BJ (cell line): ENCODE measurements around the gene DTWD1. TPM values are rescaled to one million over a fixed set of nuclear protein-coding genes. Genes with fewer than 3 reads are reported as not detected.
"Not testable (repeated sequence)": the region's sequence is repeated elsewhere in the genome, so short reads cannot be mapped to it uniquely, and the experiment has no call there.

Source experiments
- CTCF ChIA-PET: fragments of 350-600 bp; formaldehyde crosslinking; extraction: SDS; loops from one replicate; lab custom pipeline; 2021; ENCODE audit warnings: antibody characterized with exemption, inconsistent platforms; lab: Yijun Ruan, JAX
- POLR2A ChIA-PET: fragments of 300-600 bp; sonication (Branson Sonifier 250); formaldehyde crosslinking; extraction: SDS; loops from one replicate; lab custom pipeline; 2021; ENCODE audit warnings: antibody characterized with exemption; lab: Charles Lee
- DNase-seq: peaks from one replicate; pipeline ENCODE4 v3.0.0-alpha.2; 2011; ENCODE audit warnings: low read depth
- H3K27me3 ChIP-seq: 2 replicates; pipeline ENCODE4 v1.6.0; 2011; ENCODE audit warnings: low read length; ENCODE audit not compliant: control insufficient read depth, insufficient read depth
- H3K36me3 ChIP-seq: 2 replicates; pipeline ENCODE4 v1.5.1; 2011; ENCODE audit warnings: low read length; ENCODE audit not compliant: control insufficient read depth, insufficient read depth
- H3K4me3 ChIP-seq: 2 replicates; pipeline ENCODE4 v1.5.1; 2011; ENCODE audit warnings: low read depth, mild to moderate bottlenecking, control low read depth, low read length
- CTCF ChIP-seq: IDR thresholded peaks from 2 replicates; pipeline ENCODE4 v1.5.1; 2011; ENCODE audit warnings: low read depth, mild to moderate bottlenecking, control low read depth, inconsistent platforms, low read length, moderate library complexity; ENCODE audit not compliant: insufficient read depth
- polyA plus RNA-seq: library from polyadenylated mRNA; depleted of rRNA; stranded (reverse); fragments of >200 nt; gene quantifications from 2 replicates; pipeline ENCODE4 v1.2.3, GENCODE V29; 2011

Gene DTWD1
- polyA plus RNA-seq, 1 experiment: 30.6 TPM

- Histone ChIP-seq H3K4me3 (no peak overlapping the region), H3K36me3 (no peaks in the 10 kb centered on the region), H3K27me3 (no peaks in the 10 kb centered on the region)
- ChIA-PET CTCF (no interaction called here), POLR2A (no interaction called here)
- TF ChIP-seq CTCF: no peak
- no peak for DNase-seq
These were observed 32.1 kb downstream of the DTWD1 start for GRCh38 chr15:49652922-49653321.

- no peak for TF ChIP-seq CTCF
- ChIA-PET POLR2A (no interaction called here), CTCF (no interaction called here)
- no peak for DNase-seq
- no peaks in the 10 kb centered on the region for H3K27me3 ChIP-seq
- no peaks in the 10 kb centered on the region for H3K36me3 ChIP-seq
- no peak overlapping the region for H3K4me3 ChIP-seq
These were observed 35.9 kb downstream of the DTWD1 start for GRCh38 chr15:49656734-49657133.

- no peaks in the 10 kb centered on the region for H3K27me3 ChIP-seq
- TF ChIP-seq CTCF: no peak
- no peak overlapping the region for H3K4me3 ChIP-seq
- DNase-seq: no peak
- no peaks in the 10 kb centered on the region; the same call in 1 of the 2 replicates for H3K36me3 ChIP-seq
- ChIA-PET POLR2A (no interaction called here), CTCF (interaction anchor here (1.0 kb wide), 1 partner anchor 10 kb away, joined by 3 read pairs; no protein-coding TSS in a partner anchor)
These were observed 43.9 kb downstream of the DTWD1 start for GRCh38 chr15:49664716-49665115.

- H3K27me3 ChIP-seq, DNase-seq, POLR2A ChIA-PET, H3K36me3 ChIP-seq, H3K4me3 ChIP-seq, CTCF ChIA-PET: not testable (repeated sequence)
These were observed 45.6 kb downstream of the DTWD1 start for GRCh38 chr15:49666486-49666885.

GRCh38 chr15:49669288-49669687 is 48.4 kb downstream of the DTWD1 start:
- no peak for TF ChIP-seq CTCF
- H3K36me3 ChIP-seq: no peaks in the 10 kb centered on the region; the same call in 1 of the 2 replicates
- CTCF ChIA-PET: no interaction called here
- no peak overlapping the region for H3K4me3 ChIP-seq
- no peak for DNase-seq
- POLR2A ChIA-PET: no interaction called here
- no peaks in the 10 kb centered on the region for H3K27me3 ChIP-seq

GRCh38 chr15:49673861-49674260 is 53.0 kb downstream of the DTWD1 start:
- POLR2A ChIA-PET: no interaction called here
- TF ChIP-seq CTCF: no peak
- no peaks in the 10 kb centered on the region for H3K36me3 ChIP-seq
- no peak for DNase-seq
- CTCF ChIA-PET: interaction anchor here (1.0 kb wide), 1 partner anchor 10 kb away, joined by 3 read pairs; no protein-coding TSS in a partner anchor
- no peak overlapping the region for H3K4me3 ChIP-seq
- no peaks in the 10 kb centered on the region for H3K27me3 ChIP-seq
